Measurements from ENCODE around the gene PAX2.

DNA sequence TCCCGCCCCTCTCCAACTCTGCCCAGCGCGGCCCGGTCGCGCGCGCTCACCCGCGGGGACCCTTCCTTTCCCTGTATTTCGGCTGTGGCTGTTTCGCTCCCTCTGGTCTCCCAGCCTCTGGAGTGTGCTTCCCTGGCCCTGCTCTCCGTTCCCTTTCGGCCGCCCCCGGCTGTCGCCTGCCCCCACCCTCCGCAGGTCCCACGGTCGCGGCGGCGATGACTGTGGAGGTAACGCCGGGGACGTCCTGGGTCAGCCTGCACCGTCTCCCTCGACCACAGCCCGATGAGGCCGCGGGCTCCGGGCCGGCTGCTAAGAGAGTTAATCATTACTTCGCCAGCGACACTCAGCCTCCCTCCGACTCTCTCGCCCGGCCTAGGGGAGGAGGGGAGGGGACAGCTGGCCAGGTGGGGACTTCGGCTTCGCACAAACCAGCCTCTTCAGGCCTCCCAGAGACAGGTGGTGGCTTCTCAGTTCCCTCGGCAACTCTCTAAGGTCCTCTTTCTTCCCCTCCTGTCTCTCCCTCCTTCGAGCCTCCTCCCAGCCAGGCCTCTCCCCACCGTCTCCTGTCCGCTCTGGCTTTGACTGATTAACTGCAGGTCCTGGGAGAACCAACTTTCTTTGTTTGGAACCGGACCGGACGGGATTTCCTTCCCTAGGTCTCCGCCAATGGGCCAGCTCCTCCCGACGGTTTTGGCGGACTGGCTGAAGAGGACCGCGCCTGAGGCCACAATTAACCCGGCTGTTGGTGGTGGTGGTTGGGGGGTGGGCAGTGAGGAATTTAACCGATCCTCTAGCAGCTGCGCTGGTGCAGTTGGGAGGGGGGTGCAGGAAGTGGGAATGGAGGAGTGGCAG is 5.6 kb upstream of the PAX2 start:
- TF ChIP-seq, protein P1, sequence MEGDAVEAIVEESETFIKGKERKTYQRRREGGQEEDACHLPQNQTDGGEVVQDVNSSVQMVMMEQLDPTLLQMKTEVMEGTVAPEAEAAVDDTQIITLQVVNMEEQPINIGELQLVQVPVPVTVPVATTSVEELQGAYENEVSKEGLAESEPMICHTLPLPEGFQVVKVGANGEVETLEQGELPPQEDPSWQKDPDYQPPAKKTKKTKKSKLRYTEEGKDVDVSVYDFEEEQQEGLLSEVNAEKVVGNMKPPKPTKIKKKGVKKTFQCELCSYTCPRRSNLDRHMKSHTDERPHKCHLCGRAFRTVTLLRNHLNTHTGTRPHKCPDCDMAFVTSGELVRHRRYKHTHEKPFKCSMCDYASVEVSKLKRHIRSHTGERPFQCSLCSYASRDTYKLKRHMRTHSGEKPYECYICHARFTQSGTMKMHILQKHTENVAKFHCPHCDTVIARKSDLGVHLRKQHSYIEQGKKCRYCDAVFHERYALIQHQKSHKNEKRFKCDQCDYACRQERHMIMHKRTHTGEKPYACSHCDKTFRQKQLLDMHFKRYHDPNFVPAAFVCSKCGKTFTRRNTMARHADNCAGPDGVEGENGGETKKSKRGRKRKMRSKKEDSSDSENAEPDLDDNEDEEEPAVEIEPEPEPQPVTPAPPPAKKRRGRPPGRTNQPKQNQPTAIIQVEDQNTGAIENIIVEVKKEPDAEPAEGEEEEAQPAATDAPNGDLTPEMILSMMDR (IDR thresholded peaks at IDR 0.05) = no peak
- TF ChIP-seq EZH2 (IDR thresholded peaks at IDR 0.05) (peak; percentile 99), EZH2phosphoT487 (IDR thresholded peaks at IDR 0.05) (peak; percentile 83)
